GM23338 (cell line): Measurements from ENCODE around the gene KCNN3. TPM values are rescaled to one million over a fixed set of nuclear protein-coding genes. Genes with fewer than 3 reads are reported as not detected.

ENCODE experiments used
- ATAC-seq: fragments of 200-7000 bp; cut with Tn5 transposase; 3 replicates; pipeline ENCODE4 v1.9.1; 2020
- DNase-seq: peaks from one replicate; pipeline ENCODE4 v3.0.0-alpha.2; 2015; ENCODE audit warnings: low spot score
- H2AFZ ChIP-seq: fragments of 200-600 bp; sonication (generic); 2 replicates; pipeline ENCODE4 v1.8.0; 2016; ENCODE audit warnings: antibody characterized with exemption, mild to moderate bottlenecking, moderate library complexity
- H3F3A ChIP-seq: fragments of 200-600 bp; sonication (generic); replicated peaks from 2 replicates; pipeline ENCODE4 v1.8.0; 2017; ENCODE audit warnings: antibody characterized with exemption, mixed run types, low read depth
- H3K27ac ChIP-seq: fragments of 200-600 bp; sonication (generic); 2 replicates; pipeline ENCODE4 v1.6.1; 2016; ENCODE audit warnings: low read depth
- H3K27me3 ChIP-seq: fragments of 200-600 bp; sonication (generic); 2 replicates; pipeline ENCODE4 v1.8.0; 2016; ENCODE audit warnings: mild to moderate bottlenecking, mixed run types, moderate library complexity; ENCODE audit not compliant: insufficient read depth
- H3K36me3 ChIP-seq: fragments of 200-600 bp; sonication (generic); 2 replicates; pipeline ENCODE4 v1.8.0; 2016; ENCODE audit warnings: mild to moderate bottlenecking; ENCODE audit not compliant: insufficient read depth
- H3K4me1 ChIP-seq: fragments of 200-600 bp; sonication (generic); 2 replicates; pipeline ENCODE4 v1.8.0; 2016; ENCODE audit warnings: mild to moderate bottlenecking, moderate library complexity; ENCODE audit not compliant: insufficient read depth
- H3K4me2 ChIP-seq: fragments of 200-600 bp; sonication (generic); 2 replicates; pipeline ENCODE4 v1.7.1; 2017; ENCODE audit warnings: mixed run types
- H3K4me3 ChIP-seq: fragments of 200-600 bp; sonication (generic); 2 replicates; pipeline ENCODE4 v1.6.1; 2016; ENCODE audit warnings: mixed run types
- H3K79me2 ChIP-seq: fragments of 200-600 bp; sonication (generic); replicated peaks from 2 replicates; pipeline ENCODE4 v1.8.0; 2017; ENCODE audit warnings: mild to moderate bottlenecking; ENCODE audit not compliant: insufficient read depth
- H3K9me2 ChIP-seq: fragments of 200-600 bp; sonication (generic); 2 replicates; pipeline ENCODE4 v1.8.0; 2017; ENCODE audit not compliant: insufficient read depth
- H4K20me1 ChIP-seq: fragments of 200-600 bp; sonication (generic); replicated peaks from 2 replicates; pipeline ENCODE4 v1.8.0; 2017; ENCODE audit warnings: mild to moderate bottlenecking; ENCODE audit not compliant: insufficient read depth
- H3K27ac Mint-ChIP-seq: 2 replicates; pipeline ENCODE4 v1.8.0; 2020; ENCODE audit warnings: inconsistent platforms, mild to moderate bottlenecking, moderate library complexity, mixed read lengths
- H3K27me3 Mint-ChIP-seq: 3 replicates; pipeline ENCODE4 v1.8.0; 2022; ENCODE audit warnings: low read depth, mild to moderate bottlenecking, moderate library complexity, mixed read lengths, inconsistent platforms; ENCODE audit not compliant: insufficient read depth, poor library complexity
- H3K36me3 Mint-ChIP-seq: 3 replicates; pipeline ENCODE4 v1.8.0; 2021; ENCODE audit warnings: low read depth, mild to moderate bottlenecking, inconsistent platforms, moderate library complexity, mixed read lengths
- H3K4me1 Mint-ChIP-seq: 3 replicates; pipeline ENCODE4 v1.8.0; 2020; ENCODE audit warnings: mild to moderate bottlenecking, inconsistent platforms, mixed read lengths
- H3K4me3 Mint-ChIP-seq: 3 replicates; pipeline ENCODE4 v1.8.0; 2021; ENCODE audit warnings: moderate library complexity, mild to moderate bottlenecking, inconsistent platforms, mixed read lengths
- H3K9me3 Mint-ChIP-seq: 3 replicates; pipeline ENCODE4 v1.8.0; 2020; ENCODE audit warnings: moderate library complexity, mild to moderate bottlenecking, inconsistent platforms, mixed read lengths
- EZH2 ChIP-seq: fragments of 200-600 bp; sonication (generic); IDR thresholded peaks from one replicate; pipeline ENCODE4 v1.8.0; 2017; ENCODE audit warnings: antibody characterized with exemption, mild to moderate bottlenecking, low read depth; ENCODE audit not compliant: unreplicated experiment
- EZH2phosphoT487 ChIP-seq: fragments of 200-600 bp; sonication (generic); IDR thresholded peaks from one replicate; pipeline ENCODE4 v1.8.1; 2018; ENCODE audit warnings: antibody characterized with exemption; ENCODE audit not compliant: unreplicated experiment
- JUNB ChIP-seq: IDR thresholded peaks from one replicate; pipeline ENCODE4 v1.6.1; 2016; ENCODE audit warnings: antibody characterized with exemption; ENCODE audit not compliant: unreplicated experiment
- NANOG ChIP-seq: IDR thresholded peaks from 2 replicates; pipeline ENCODE4 v1.6.1; 2016; ENCODE audit warnings: antibody characterized with exemption, borderline replicate concordance
- POLR2AphosphoS5 ChIP-seq: IDR thresholded peaks from 2 replicates; pipeline ENCODE4 v1.6.1; 2016; ENCODE audit warnings: antibody characterized with exemption, low read depth
- STAT1 ChIP-seq: IDR thresholded peaks from one replicate; pipeline ENCODE4 v1.6.1; 2016; ENCODE audit warnings: antibody characterized with exemption; ENCODE audit not compliant: unreplicated experiment
- ZNF114 ChIP-seq: fragments of 250-450 bp; sonication (Bioruptor Pico); IDR thresholded peaks from 2 replicates; pipeline ENCODE4 v1.5.0; 2020; ENCODE audit warnings: mild to moderate bottlenecking, moderate library complexity
- polyA plus RNA-seq: library from polyadenylated mRNA; unstranded; fragments of >200 nt; fragmentation: Nextera tagmentation; extraction: Ambion mirVana; gene quantifications from 2 replicates; pipeline ENCODE4 v1.2.1, GENCODE V29; 2016
- total RNA-seq: library from RNA; depleted of rRNA; stranded (reverse); fragments of >200 nt; shearing (Covaris generic); gene quantifications from 2 replicates; pipeline ENCODE4 v1.2.3, GENCODE V29; 2014
- TF ChIP-seq, protein P1 (sequence below): IDR thresholded peaks from one replicate; pipeline ENCODE4 v1.6.1; 2018; ENCODE audit warnings: antibody characterized with exemption; ENCODE audit not compliant: unreplicated experiment
- TF ChIP-seq, protein P2 (sequence below): IDR thresholded peaks from 2 replicates; pipeline ENCODE4 v1.6.1; 2016; ENCODE audit warnings: antibody characterized with exemption
- TF ChIP-seq, protein P3 (sequence below), 2 experiments: fragments of 200-600 bp in 1 of 2; sonication (generic) in 1 of 2; conservative IDR thresholded peaks; 2 replicates each; pipeline versions ENCODE4 v1.5.1 to v1.6.1; 2016 to 2017; ENCODE audit warnings: antibody characterized with exemption in 2 of 2, low read depth in 2 of 2, mild to moderate bottlenecking in 2 of 2, moderate library complexity in 1 of 2

KCNN3 gene
- total and polyA plus RNA-seq, 2 experiments from 2014 or later, result 1.9 to 3.0 TPM

DNA sequence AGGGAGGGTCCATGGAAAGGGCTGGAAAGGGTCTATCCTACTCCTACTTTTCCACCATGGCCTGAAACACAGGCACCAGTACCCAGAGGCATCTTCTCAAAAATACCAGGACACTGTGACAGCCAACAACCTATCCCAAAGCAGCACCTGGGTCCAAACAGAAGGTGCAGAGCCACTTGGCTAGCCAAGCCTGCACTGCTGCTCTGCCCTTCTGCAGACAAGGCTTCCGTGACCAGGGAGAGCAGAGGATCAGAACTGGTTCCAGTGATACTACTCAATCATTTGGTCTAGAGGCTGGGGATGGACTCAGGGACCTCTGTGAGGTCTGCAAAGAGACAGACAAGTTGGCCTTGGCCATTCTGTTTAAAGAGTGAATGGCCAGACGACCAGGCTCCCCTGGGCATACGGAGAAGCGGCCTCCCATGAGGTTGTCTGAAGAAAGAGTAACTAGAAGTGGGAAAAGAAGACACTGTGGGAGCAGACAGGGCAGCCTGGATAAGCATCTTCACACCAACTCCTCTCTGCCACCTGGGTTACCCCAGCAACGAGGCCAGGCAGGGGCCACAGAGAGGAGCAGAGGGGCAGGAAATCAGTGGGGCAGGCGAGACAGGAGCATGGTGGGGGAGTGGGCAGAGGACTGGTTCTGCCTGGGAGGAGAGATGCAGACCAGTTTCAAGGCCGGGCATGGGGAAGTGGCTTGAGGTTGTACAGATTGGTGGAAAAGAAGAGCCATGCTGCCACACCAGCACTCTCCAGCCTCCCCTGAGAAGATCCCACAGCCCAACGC is 5.7 kb downstream of the KCNN3 start:
- Mint-ChIP-seq H3K36me3 (no peaks in the 10 kb centered on the region; the same call in 2 of the 3 replicates), H3K27me3 (peaks cover 21% of the 10 kb centered on the region), H3K27ac (no peak overlapping the region), H3K9me3 (peaks cover 2% of the 10 kb centered on the region; the same call in 1 of the 3 replicates), H3K4me3 (no peak overlapping the region; the same call in 2 of the 3 replicates), H3K4me1 (peaks cover 67% of the 10 kb centered on the region)
- no peaks in the 10 kb centered on the region for H3K79me2 ChIP-seq
- ATAC-seq (no peak), DNase-seq (no peak)
- H3K27me3 ChIP-seq, result peaks cover 17% of the 10 kb centered on the region
- H3K4me2 ChIP-seq, result no peak overlapping the region
- H3K4me3 ChIP-seq, result no peak overlapping the region
- no peaks in the 10 kb centered on the region for H3K36me3 ChIP-seq
- TF ChIP-seq EZH2phosphoT487 (no peak), NANOG (no peak), STAT1 (no peak), ZNF114 (CRISPR knock-in tag) (no peak), EZH2 (no peak), POLR2AphosphoS5 (no peak), JUNB (no peak)
- TF ChIP-seq, protein P1, sequence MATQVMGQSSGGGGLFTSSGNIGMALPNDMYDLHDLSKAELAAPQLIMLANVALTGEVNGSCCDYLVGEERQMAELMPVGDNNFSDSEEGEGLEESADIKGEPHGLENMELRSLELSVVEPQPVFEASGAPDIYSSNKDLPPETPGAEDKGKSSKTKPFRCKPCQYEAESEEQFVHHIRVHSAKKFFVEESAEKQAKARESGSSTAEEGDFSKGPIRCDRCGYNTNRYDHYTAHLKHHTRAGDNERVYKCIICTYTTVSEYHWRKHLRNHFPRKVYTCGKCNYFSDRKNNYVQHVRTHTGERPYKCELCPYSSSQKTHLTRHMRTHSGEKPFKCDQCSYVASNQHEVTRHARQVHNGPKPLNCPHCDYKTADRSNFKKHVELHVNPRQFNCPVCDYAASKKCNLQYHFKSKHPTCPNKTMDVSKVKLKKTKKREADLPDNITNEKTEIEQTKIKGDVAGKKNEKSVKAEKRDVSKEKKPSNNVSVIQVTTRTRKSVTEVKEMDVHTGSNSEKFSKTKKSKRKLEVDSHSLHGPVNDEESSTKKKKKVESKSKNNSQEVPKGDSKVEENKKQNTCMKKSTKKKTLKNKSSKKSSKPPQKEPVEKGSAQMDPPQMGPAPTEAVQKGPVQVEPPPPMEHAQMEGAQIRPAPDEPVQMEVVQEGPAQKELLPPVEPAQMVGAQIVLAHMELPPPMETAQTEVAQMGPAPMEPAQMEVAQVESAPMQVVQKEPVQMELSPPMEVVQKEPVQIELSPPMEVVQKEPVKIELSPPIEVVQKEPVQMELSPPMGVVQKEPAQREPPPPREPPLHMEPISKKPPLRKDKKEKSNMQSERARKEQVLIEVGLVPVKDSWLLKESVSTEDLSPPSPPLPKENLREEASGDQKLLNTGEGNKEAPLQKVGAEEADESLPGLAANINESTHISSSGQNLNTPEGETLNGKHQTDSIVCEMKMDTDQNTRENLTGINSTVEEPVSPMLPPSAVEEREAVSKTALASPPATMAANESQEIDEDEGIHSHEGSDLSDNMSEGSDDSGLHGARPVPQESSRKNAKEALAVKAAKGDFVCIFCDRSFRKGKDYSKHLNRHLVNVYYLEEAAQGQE, result no peak
- TF ChIP-seq, protein P2, sequence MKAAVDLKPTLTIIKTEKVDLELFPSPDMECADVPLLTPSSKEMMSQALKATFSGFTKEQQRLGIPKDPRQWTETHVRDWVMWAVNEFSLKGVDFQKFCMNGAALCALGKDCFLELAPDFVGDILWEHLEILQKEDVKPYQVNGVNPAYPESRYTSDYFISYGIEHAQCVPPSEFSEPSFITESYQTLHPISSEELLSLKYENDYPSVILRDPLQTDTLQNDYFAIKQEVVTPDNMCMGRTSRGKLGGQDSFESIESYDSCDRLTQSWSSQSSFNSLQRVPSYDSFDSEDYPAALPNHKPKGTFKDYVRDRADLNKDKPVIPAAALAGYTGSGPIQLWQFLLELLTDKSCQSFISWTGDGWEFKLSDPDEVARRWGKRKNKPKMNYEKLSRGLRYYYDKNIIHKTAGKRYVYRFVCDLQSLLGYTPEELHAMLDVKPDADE, result no peak
- TF ChIP-seq, protein P3, sequence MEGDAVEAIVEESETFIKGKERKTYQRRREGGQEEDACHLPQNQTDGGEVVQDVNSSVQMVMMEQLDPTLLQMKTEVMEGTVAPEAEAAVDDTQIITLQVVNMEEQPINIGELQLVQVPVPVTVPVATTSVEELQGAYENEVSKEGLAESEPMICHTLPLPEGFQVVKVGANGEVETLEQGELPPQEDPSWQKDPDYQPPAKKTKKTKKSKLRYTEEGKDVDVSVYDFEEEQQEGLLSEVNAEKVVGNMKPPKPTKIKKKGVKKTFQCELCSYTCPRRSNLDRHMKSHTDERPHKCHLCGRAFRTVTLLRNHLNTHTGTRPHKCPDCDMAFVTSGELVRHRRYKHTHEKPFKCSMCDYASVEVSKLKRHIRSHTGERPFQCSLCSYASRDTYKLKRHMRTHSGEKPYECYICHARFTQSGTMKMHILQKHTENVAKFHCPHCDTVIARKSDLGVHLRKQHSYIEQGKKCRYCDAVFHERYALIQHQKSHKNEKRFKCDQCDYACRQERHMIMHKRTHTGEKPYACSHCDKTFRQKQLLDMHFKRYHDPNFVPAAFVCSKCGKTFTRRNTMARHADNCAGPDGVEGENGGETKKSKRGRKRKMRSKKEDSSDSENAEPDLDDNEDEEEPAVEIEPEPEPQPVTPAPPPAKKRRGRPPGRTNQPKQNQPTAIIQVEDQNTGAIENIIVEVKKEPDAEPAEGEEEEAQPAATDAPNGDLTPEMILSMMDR (conservative IDR thresholded peaks at IDR 0.05; ENCODE audit: low read depth in 2 of 2), result no peak
- peaks cover 39% of the 10 kb centered on the region for H3K4me1 ChIP-seq
- no peak overlapping the region for H3K27ac ChIP-seq
- no peak overlapping the region for H2AFZ ChIP-seq
- no peaks in the 10 kb centered on the region for H4K20me1 ChIP-seq
- H3F3A ChIP-seq, result no peaks in the 10 kb centered on the region
- H3K9me2 ChIP-seq, result no peaks in the 10 kb centered on the region
